ENCODE data around the gene INPP5A.

Gene INPP5A

GRCh38 chr10:132519382-132520176, 18.0 kb upstream of the INPP5A start:
- TF ChIP-seq TCF12 (IDR thresholded peaks at IDR 0.05; ENCODE audit: low read depth), result no peak
- no peak for TF ChIP-seq EGR1 (IDR thresholded peaks at IDR 0.05)

DNA sequence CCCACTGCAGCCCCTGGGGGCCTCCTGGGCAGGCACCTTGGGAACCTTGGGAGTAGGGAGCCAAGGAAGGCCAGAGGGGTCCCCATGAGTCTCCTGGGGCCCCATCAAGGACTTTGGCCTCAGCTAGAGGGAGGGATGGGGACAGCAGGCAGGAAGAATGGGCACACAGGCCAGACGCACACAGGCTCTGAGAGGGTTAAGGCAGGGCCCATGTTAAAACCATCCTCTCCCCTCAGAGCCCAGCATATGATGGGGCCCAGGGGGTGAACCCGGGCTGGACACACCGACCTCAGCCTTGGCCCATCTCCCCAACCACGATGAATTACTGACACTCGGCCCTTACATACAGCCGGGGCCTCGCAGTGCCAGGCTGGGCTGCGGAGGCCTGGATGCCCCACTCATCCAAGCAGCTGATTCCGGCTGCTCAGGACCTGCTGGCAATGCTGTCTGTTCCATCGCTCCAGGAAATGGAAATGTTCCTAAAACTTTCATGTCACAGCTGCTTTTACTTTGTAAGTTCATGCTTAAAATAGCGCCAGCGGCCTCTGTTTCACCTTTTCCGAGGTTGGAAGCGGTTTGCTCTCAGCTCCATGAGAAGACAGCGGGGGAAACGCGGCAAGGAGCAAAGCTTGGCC, 17.3 kb upstream of the INPP5A start:
- TF ChIP-seq REST (IDR thresholded peaks at IDR 0.05; ENCODE audit: low read depth) (no peak), CEBPB (IDR thresholded peaks at IDR 0.05) (no peak), TEAD4 (IDR thresholded peaks at IDR 0.05) (no peak), NFIC (IDR thresholded peaks at IDR 0.05) (no peak)

- no peak for TF ChIP-seq RAD21 (IDR thresholded peaks at IDR 0.05; ENCODE audit: low read depth)
- no peak for TF ChIP-seq REST (IDR thresholded peaks at IDR 0.05; ENCODE audit: low read depth)
- TF ChIP-seq EP300 (IDR thresholded peaks at IDR 0.05; ENCODE audit: borderline replicate concordance), result no peak
- no peak for TF ChIP-seq NFIC (IDR thresholded peaks at IDR 0.05)
- TF ChIP-seq TCF12 (IDR thresholded peaks at IDR 0.05; ENCODE audit: low read depth), result no peak
- TF ChIP-seq MAX (IDR thresholded peaks at IDR 0.05), result no peak
- TF ChIP-seq YY1 (IDR thresholded peaks at IDR 0.05; ENCODE audit: low read depth), result no peak
- no peak for TF ChIP-seq FOXM1 (IDR thresholded peaks at IDR 0.05; ENCODE audit: borderline replicate concordance, low read depth)
- TF ChIP-seq TAF1 (IDR thresholded peaks at IDR 0.05; ENCODE audit: low read depth), result no peak
- TF ChIP-seq CREB1 (IDR thresholded peaks at IDR 0.05; ENCODE audit: low read depth), result no peak
Measured at GRCh38 chr10:132521041-132521465, 16.5 kb upstream of the INPP5A start.

DNA sequence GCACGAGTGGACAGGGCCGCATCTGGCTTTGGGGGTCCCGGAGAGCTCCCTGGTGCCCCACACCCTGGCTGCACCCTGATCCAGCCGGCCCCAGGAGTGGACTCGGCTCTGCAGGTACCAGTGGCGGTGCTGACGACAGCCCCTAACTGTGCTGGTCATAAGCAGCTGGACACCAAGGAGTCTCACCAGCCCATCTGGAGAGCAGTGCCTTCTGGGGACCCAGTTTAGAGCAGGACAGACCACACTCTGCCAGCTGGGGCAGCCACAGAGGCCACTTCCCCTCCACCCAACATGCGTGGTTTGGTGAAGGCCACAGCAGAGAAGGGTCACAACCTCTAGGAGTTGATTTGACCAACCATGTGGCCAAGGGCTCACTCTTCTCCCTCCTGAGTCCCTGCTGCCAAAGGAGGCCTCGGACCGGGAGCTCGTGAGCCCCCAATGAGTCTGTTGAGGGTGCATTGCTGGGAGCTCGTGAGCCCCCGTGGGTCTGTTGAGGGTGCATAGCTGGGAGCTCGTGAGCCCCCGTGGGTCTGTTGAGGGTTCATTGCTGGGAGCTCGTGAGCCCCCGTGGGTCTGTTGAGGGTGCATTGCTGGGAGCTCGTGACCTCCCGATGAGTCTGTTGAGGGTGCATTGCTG, 16.0 kb upstream of the INPP5A start:
- no peak for TF ChIP-seq MAX (IDR thresholded peaks at IDR 0.05)
- TF ChIP-seq YY1 (IDR thresholded peaks at IDR 0.05; ENCODE audit: low read depth), result no peak
- TF ChIP-seq TCF12 (IDR thresholded peaks at IDR 0.05; ENCODE audit: low read depth), result no peak
- TF ChIP-seq ZBTB7A (IDR thresholded peaks at IDR 0.05; ENCODE audit: low read depth), result no peak
- no peak for TF ChIP-seq FOXM1 (IDR thresholded peaks at IDR 0.05; ENCODE audit: borderline replicate concordance, low read depth)
- TF ChIP-seq RAD21 (IDR thresholded peaks at IDR 0.05; ENCODE audit: low read depth), result no peak
- TF ChIP-seq NFIC (IDR thresholded peaks at IDR 0.05), result no peak
- TF ChIP-seq EGR1 (IDR thresholded peaks at IDR 0.05), result no peak
- TF ChIP-seq, protein P1, sequence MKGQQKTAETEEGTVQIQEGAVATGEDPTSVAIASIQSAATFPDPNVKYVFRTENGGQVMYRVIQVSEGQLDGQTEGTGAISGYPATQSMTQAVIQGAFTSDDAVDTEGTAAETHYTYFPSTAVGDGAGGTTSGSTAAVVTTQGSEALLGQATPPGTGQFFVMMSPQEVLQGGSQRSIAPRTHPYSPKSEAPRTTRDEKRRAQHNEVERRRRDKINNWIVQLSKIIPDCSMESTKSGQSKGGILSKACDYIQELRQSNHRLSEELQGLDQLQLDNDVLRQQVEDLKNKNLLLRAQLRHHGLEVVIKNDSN (IDR thresholded peaks at IDR 0.05), result no peak
- no peak for TF ChIP-seq CEBPB (IDR thresholded peaks at IDR 0.05)
- TF ChIP-seq CREB1 (IDR thresholded peaks at IDR 0.05; ENCODE audit: low read depth), result no peak
- no peak for TF ChIP-seq EP300 (IDR thresholded peaks at IDR 0.05; ENCODE audit: borderline replicate concordance)
- TF ChIP-seq REST (IDR thresholded peaks at IDR 0.05; ENCODE audit: low read depth), result no peak
- TF ChIP-seq TAF1 (IDR thresholded peaks at IDR 0.05; ENCODE audit: low read depth), result no peak
- TF ChIP-seq TEAD4 (IDR thresholded peaks at IDR 0.05), result no peak
